Hepatocyte (in vitro differentiated cells): ENCODE results near the gene PMEPA1. TPM values are rescaled to one million over a fixed set of nuclear protein-coding genes. Genes with fewer than 3 reads are reported as not detected.

Experiments
- DNase-seq: peaks from one replicate; pipeline ENCODE4 v3.0.0-alpha.2; 2016; ENCODE audit warnings: low spot score
- H2AFZ ChIP-seq: fragments of 200-600 bp; sonication (generic); 2 replicates; pipeline ENCODE4 v1.6.0; 2016; ENCODE audit warnings: antibody characterized with exemption, mild to moderate bottlenecking
- H3K27ac ChIP-seq: fragments of 200-600 bp; sonication (generic); 2 replicates; pipeline ENCODE4 v1.5.1; 2016; ENCODE audit warnings: mild to moderate bottlenecking
- H3K27me3 ChIP-seq: fragments of 200-600 bp; sonication (generic); 2 replicates; pipeline ENCODE4 v1.6.1; 2016
- H3K36me3 ChIP-seq: fragments of 200-600 bp; sonication (generic); replicated peaks from 2 replicates; pipeline ENCODE4 v1.5.1; 2016; ENCODE audit warnings: low read depth; ENCODE audit not compliant: insufficient read depth
- H3K4me1 ChIP-seq: fragments of 200-600 bp; sonication (generic); 2 replicates; pipeline ENCODE4 v1.5.1; 2016; ENCODE audit warnings: mild to moderate bottlenecking, moderate library complexity; ENCODE audit not compliant: insufficient read depth
- H3K4me2 ChIP-seq: fragments of 200-600 bp; sonication (generic); 2 replicates; pipeline ENCODE4 v1.6.0; 2016
- H3K4me3 ChIP-seq: fragments of 200-600 bp; sonication (generic); 2 replicates; pipeline ENCODE4 v1.5.1; 2016; ENCODE audit warnings: mild to moderate bottlenecking
- H3K79me2 ChIP-seq: fragments of 200-600 bp; sonication (generic); 2 replicates; pipeline ENCODE4 v1.6.0; 2017; ENCODE audit warnings: mild to moderate bottlenecking
- H3K9me2 ChIP-seq: fragments of 200-600 bp; sonication (generic); replicated peaks from 2 replicates; pipeline ENCODE4 v1.6.0; 2017; ENCODE audit warnings: mild to moderate bottlenecking; ENCODE audit not compliant: insufficient read depth
- H3K9me3 ChIP-seq: fragments of 200-600 bp; sonication (generic); 2 replicates; pipeline ENCODE4 v1.5.1; 2016; ENCODE audit warnings: low read depth, mild to moderate bottlenecking
- H4K20me1 ChIP-seq: fragments of 200-600 bp; sonication (generic); 2 replicates; pipeline ENCODE4 v1.6.0; 2016; ENCODE audit warnings: mild to moderate bottlenecking; ENCODE audit not compliant: insufficient read depth, poor library complexity, severe bottlenecking
- EZH2 ChIP-seq: fragments of 200-600 bp; sonication (generic); IDR thresholded peaks from 2 replicates; pipeline ENCODE4 v1.6.1; 2016; ENCODE audit warnings: antibody characterized with exemption, mild to moderate bottlenecking, borderline replicate concordance
- EZH2phosphoT487 ChIP-seq: fragments of 200-600 bp; sonication (generic); IDR thresholded peaks from one replicate; pipeline ENCODE4 v1.6.1; 2018; ENCODE audit warnings: antibody characterized with exemption, mild to moderate bottlenecking, low read depth, moderate library complexity; ENCODE audit not compliant: unreplicated experiment, severe bottlenecking
- WGBS: methylation state at CpG from one replicate; pipeline ENCODE4 v1.1.6; 2016; ENCODE audit warnings: low lambda C conversion rate; ENCODE audit errors: missing lambda C conversion rate; 5-methylcytosine and 5-hydroxymethylcytosine counted together
- polyA plus RNA-seq: library from polyadenylated mRNA; unstranded; fragments of >200 nt; fragmentation: Nextera tagmentation; extraction: Ambion mirVana; gene quantifications from 2 replicates; pipeline ENCODE4 v1.2.1, GENCODE V29; 2016
- total RNA-seq: library from RNA; depleted of rRNA; stranded (reverse); fragments of >200 nt; gene quantifications from 2 replicates; pipeline ENCODE4 v1.2.3, GENCODE V29; 2014
- TF ChIP-seq, protein P1 (sequence below): fragments of 200-600 bp; sonication (generic); IDR thresholded peaks from 2 replicates; pipeline ENCODE4 v1.5.1; 2016; ENCODE audit warnings: antibody characterized with exemption, mild to moderate bottlenecking; ENCODE audit not compliant: poor library complexity

The PMEPA1 gene
- total and polyA plus RNA-seq, 2 experiments from 2014 or later = 6.8 to 40.3 TPM

DNA sequence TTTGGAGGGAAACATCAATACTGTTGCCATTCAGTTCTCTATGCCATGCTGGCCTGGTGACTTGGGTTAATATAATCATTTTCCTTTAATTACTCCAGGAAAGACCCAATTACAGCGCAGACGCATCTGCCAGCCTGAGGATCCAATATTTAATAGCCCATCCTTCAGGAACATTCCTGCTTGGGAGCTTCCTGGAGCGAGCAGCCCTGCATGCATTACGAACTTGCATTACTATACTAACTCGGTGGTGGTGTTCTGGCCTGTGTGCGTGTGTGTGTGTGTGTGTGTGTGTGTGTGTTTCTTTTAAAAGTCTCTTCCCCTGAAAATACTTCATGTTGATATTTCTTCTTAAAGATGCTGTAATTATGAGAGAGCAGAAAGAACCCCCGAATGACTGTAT is 26.5 kb downstream of the PMEPA1 start:
- 69% methylated on average over 7 of the region's 7 CpGs for WGBS

DNA sequence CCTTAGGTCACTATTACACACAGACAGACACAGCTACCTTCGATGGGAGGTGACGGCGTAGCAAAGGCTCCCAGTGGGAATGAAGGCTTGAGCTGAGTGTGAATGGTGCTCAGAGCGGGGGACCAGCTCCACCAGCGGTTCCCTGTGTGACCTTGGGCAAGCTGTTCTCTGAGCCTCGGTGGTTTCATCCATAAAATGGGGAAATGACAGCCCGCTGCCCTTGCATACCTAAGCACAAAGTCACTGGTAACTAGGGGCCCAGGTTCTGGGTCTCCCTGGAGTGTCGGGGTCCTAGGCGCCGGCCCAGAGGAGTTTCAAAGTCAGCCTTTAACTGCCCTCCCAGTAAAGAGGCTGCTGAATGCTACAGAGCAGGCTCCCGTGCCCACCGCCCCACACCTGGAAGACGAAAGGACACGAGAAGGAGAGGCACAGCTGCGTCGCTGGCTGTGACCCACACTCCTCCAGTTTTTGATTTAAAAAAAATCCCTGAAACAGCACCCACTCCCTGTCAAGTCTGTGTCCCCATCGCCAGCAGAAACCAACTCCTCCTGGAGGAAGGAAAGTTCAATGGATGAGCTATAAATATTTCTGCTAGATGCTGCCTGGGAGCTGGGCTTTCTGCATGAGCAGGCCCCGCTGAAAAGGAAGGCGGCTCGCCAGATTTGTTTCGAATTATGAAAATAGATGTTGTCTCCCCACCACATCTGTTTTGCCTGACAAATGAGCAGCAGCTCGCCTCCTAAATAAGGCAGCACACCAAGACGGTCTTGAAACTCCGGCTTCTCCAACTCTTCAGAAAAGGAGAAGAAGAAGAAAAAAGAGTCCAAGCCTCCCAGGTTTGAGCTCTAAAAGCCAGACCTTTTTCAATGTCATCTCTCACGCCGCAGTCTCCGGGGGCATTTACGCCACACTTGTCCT is 27.4 kb downstream of the PMEPA1 start:
- H2AFZ ChIP-seq = no peak overlapping the region
- TF ChIP-seq, protein P1, sequence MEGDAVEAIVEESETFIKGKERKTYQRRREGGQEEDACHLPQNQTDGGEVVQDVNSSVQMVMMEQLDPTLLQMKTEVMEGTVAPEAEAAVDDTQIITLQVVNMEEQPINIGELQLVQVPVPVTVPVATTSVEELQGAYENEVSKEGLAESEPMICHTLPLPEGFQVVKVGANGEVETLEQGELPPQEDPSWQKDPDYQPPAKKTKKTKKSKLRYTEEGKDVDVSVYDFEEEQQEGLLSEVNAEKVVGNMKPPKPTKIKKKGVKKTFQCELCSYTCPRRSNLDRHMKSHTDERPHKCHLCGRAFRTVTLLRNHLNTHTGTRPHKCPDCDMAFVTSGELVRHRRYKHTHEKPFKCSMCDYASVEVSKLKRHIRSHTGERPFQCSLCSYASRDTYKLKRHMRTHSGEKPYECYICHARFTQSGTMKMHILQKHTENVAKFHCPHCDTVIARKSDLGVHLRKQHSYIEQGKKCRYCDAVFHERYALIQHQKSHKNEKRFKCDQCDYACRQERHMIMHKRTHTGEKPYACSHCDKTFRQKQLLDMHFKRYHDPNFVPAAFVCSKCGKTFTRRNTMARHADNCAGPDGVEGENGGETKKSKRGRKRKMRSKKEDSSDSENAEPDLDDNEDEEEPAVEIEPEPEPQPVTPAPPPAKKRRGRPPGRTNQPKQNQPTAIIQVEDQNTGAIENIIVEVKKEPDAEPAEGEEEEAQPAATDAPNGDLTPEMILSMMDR = no peak
- TF ChIP-seq EZH2phosphoT487 = no peak
- no peak for TF ChIP-seq EZH2
- H3K9me3 ChIP-seq = no peaks in the 10 kb centered on the region
- WGBS = 91% methylated on average over 28 of the region's 28 CpGs
- DNase-seq = no peak
- H3K9me2 ChIP-seq = no peaks in the 10 kb centered on the region
- H3K79me2 ChIP-seq = peaks cover 38% of the 10 kb centered on the region
- H3K27ac ChIP-seq = no peak overlapping the region
- no peak overlapping the region for H3K4me3 ChIP-seq
- peaks cover 11% of the 10 kb centered on the region for H3K4me1 ChIP-seq
- H3K36me3 ChIP-seq = no peaks in the 10 kb centered on the region
- H4K20me1 ChIP-seq = peaks cover 34% of the 10 kb centered on the region
- no peaks in the 10 kb centered on the region for H3K27me3 ChIP-seq
- H3K4me2 ChIP-seq = no peak overlapping the region

More for the DNA sequence above, 26.5 kb downstream of the PMEPA1 start:
- H3K4me2 ChIP-seq = no peak overlapping the region
- H3K9me3 ChIP-seq = no peaks in the 10 kb centered on the region
- H3K36me3 ChIP-seq = no peaks in the 10 kb centered on the region
- no peak overlapping the region for H2AFZ ChIP-seq
- H4K20me1 ChIP-seq = peaks cover 35% of the 10 kb centered on the region
- no peaks in the 10 kb centered on the region for H3K9me2 ChIP-seq
- no peak overlapping the region for H3K4me3 ChIP-seq
- no peak overlapping the region for H3K27ac ChIP-seq
- peaks cover 11% of the 10 kb centered on the region for H3K4me1 ChIP-seq
- DNase-seq = no peak
- TF ChIP-seq EZH2phosphoT487 (no peak), EZH2 (no peak)
- TF ChIP-seq, protein P1 = no peak
- no peaks in the 10 kb centered on the region for H3K27me3 ChIP-seq
- peaks cover 33% of the 10 kb centered on the region for H3K79me2 ChIP-seq

DNA sequence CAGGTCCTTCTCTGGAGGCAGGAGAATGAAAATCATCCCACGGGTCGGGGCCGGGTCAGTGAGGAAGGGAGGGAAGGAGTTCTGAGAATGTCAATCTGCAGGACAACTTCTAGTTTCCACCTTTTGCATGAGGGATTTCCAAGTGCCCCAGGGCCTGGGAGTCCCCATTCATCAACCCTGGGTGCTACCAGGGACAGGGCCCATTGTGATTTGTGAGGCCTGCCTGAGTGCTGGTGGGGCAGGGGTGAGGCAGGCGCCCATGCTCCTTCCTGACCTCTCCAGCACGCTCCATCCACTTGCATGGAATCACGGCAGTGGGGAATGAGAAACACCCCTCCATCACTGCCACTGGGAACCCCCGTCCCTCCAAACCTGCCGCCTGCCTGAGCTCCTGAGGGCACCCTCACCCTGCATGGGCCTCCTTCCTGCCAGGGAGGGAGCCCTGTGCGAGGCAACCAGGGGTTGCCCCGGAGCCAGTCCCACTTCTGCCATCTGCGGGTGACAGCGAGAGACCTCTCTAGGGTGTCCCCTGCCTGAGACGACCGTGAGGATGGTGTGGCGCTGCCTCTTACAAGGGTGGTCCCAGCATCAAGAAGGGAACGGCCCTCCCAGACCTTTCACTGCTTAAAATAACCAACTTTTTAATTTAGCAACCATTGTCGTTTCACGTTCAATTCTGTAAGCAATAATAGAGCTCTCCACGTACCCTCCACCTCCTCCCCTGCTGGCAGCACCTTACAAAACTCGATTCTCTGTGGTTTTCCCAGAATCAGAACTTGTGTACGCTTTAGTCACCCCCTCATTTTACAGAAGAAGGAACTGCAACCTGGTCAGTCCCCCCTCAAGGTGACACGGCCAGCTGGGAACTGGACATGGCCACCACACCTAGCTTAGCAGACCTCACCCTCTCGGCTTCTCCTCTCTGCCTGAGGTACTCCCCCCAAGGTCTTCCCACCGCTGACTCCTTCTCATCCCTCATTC is 28.6 kb downstream of the PMEPA1 start:
- Histone ChIP-seq H2AFZ (no peak overlapping the region), H3K27me3 (no peaks in the 10 kb centered on the region), H4K20me1 (peaks cover 30% of the 10 kb centered on the region), H3K4me3 (no peak overlapping the region), H3K9me2 (no peaks in the 10 kb centered on the region), H3K9me3 (no peaks in the 10 kb centered on the region), H3K27ac (no peak overlapping the region), H3K4me2 (no peak overlapping the region), H3K4me1 (peaks cover 11% of the 10 kb centered on the region), H3K79me2 (peaks cover 34% of the 10 kb centered on the region), H3K36me3 (no peaks in the 10 kb centered on the region)
- WGBS = 88% methylated on average over 23 of the region's 24 CpGs
- no peak for DNase-seq
- TF ChIP-seq, protein P1 = no peak
- TF ChIP-seq EZH2phosphoT487 = no peak
- no peak for TF ChIP-seq EZH2
